Measurements from ENCODE around the gene TMEM86B.
A peak's percentile ranks its signal among the peaks of the same experiment; 100 is the strongest.

Gene TMEM86B, protein sequence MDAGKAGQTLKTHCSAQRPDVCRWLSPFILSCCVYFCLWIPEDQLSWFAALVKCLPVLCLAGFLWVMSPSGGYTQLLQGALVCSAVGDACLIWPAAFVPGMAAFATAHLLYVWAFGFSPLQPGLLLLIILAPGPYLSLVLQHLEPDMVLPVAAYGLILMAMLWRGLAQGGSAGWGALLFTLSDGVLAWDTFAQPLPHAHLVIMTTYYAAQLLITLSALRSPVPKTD

DNA sequence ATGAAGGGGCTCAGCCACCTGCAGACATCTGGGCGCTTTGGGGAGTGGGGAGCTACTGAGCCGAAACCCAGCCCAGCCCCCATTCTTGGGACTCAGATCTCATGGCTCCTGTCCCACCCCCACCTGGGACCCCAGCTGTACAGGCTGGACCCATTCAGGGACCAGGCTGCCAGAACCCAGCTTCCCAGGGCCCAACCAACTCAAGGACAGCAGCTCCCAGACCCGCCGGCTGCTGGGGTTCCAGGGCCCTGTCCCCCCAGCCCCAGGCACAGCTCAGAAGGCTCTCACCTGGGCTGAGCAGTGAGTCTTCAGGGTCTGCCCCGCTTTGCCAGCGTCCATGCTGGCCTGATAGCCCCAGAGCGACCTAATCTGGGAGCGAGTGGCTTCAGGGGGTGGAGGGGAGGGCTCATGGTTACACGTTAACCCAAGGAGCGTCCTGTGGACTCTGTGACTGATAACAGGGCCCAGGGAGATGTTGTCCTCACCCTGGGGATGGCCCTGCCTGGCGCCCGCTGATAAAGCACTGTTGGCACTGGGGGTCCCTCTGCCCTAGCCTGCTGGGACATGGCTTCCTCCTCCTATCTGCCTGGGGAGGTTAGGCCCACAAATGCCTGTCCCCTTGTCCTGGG lies at the start of gene TMEM86B:
Gene TMEM86B, minus strand, starts transcription at position 361 of the 629 bp plus-strand sequence. Its CDS starts 22 bp downstream, at position 339.
- DNase-seq (no peak), ATAC-seq (no peak)

DNA sequence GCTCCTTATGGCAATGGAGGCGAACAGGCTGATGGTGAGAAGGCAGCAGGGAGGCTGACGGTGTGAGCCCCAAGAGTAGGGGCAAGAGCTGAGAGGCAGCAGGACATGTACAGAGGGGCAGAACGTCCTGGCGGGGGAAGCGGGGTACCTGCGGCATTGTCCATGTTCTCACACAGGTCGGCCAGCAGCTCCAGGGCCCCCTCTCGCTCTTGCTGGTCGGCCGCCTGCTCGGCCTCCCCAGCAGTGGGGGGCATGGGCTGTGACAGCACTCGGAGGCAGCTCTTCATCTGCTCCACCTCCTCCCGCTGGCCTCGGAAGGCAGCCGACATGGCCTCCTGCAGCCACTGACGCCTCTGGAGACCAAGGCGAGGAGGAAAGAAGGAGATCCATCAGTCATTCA lies 48.9 kb upstream of the TMEM86B start:
- ATAC-seq (no peak), DNase-seq (no peak)

DNA sequence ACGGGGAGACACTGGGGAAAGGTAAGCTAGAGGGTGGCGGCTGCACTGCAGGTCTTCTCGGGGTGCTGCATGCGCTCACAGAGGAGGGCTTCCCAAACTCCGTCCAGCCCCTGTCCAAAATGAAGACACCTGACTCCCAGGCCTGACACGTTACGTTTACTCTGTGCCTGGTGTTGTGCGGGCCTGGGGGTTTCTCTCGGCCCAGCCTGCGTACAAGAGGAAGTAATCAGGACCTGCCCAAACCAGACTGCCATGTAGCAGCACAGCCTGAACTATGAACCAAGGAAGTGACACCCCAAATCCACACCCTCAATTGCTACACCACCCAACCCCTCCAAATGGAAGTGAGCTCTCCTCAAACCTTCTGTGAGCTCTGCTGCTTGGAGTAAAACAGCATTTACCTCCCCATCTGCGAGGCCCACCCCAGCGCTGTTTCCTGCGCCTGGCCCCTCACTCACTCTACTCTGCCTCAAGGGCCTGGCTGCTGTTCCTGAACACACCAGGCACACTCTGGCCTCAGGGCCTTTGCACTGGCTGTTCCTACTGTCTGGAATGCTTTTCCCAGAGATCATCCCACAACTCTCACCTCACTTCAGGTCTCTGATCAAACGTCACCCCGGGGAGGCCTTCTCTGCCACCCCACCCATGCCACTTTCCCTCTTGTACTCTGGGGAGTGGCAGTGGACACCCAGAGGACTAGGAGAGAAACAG lies 48.3 kb upstream of the TMEM86B start:
- DNase-seq (no peak), ATAC-seq (no peak)

DNA sequence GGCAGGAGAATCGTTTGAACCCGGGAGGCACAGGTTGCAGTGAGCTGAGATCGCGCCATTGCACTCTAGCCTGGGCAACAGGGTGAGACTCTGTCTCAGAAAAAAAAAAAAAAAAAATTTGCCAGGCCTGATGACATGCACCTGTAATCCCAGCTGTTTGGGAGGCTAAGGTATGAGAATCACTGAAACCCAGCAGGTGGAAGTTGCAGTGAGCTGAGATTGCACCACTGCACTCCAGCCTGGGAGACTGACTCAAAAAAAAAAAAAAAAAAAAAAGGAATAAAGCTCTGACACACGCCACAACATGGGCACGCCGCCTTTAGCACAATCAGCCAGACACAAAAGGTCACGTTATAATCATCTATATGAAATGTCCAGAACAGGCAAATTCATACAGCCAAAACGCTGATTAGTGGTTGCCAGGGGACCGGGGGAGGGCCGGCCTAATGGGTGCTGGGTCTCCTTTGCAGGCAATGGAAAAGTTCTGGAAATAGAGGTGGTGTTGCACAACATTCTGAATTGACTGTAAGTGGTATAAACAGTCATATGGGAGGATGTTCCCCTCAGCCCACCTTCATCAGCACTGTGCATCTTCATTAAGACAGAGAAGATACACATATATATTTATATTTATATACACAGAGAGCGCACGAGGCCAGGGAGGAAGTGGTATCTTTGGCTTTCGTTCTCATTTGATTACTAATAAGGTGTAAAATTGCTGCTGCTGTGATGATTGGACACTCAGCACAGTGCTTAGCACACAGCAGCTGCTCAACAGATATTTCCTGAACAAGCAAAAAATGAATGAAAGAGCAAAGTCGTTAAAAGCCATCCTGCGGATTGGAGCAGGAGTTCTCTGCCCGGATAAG lies 47.5 kb upstream of the TMEM86B start:
- no peak for DNase-seq
- no peak for ATAC-seq

DNA sequence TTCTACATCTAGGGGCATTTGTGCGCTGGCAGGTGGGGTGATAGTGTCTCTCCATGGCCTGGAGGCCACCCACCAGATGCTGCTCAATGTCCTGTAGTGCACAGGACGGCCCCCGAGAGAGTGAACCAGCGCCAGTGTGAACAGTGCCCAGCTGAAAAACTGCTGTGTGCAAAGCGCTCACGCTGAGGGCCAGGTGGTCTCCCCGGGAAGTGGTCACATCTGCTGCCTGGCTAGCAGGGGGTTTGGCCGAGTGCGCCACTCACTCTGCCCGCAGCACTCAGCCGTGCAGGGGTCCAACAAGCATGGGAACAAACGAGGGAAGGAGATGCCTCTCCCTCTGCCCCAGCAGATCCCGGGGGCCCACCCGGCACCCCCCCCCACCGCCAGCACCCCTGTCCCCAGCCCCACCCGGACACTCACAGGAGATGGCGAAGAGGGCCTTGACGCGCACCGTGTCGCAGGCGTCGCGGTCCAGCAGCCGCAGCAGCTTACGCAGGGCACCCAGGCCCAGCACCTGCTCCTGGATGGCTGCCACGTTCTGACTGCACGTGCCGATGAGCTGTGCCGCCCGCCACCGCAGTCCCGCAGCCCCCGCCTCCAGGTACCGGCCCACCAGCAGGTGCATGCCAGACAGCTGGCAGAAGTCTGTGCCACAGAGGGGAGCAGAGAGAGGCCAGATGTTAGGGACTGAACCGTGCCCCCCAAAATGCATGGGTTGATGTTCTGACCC lies 45.6 kb upstream of the TMEM86B start:
- DNase-seq (no peak), ATAC-seq (no peak)

DNA sequence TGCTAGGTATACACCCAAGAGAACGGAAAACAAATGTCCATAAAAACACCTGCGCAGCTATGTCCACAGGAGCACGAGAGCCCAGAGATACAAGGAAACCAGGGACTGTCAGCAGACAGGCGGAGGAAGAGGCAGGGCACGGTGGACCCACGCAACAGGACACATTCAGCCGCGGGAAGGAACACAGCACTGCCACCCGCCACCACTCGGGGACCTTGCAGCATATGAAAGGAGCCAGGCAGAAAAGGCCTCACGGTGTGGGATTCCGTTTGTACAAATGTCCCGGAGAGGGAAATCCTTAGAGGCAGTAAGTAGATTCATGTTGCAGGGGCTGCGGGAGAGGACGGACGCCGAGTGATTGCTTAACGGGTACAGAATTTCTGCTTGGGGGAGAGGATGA lies 43.6 kb upstream of the TMEM86B start:
- no peak for ATAC-seq
- no peak for DNase-seq

DNA sequence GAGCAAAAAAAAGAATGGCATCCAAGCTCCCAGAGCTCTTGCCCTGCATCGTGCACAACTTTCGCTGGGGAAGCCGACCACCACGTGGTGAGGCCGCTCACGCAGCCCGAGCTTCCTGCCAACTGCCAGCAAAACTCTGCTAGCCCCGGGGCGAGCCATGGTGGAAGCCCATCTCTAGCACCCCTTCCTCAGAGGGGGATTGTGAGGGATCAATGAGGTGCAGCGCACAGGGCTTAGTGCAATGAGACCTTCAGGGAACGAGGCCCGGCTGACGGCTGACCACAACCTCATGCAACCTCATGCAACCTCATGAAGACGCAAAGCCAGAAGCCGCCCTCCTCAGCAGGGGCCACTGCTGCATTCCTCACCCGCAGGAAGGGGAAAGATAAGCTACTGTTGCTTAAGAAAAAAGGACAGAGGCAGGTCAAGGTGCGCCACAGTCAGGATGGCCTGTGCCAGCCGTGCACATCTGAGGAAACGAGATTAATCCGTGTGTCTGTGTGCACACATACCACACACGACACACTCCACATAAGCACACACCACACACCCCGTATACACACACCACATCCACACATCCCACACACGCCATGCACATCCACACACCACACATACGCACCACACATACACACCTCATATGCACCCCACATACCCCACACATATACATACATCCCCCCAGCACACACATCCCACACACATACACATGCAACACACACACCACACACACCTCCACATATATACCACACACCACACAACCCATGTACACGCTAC lies 41.8 kb upstream of the TMEM86B start:
- ATAC-seq (no peak), DNase-seq (no peak)

DNA sequence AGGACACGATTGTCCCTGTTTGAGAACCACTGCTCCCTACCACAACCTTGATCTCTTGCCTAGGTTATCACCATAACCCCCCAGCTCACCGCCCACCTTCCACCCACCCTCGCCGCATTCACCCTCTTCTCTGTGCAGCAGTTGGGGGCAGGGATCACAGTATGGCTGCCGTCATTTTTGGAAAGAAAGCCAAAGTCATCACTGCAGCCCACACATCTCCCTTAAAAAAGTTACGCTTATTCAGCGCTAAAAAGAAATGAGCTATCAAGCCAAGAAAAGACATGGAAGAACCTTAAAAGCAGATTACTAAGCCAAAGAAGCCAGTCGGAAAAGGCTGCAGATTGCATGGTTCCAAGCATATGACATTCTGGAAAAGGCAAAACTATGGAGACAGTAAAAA lies 40.7 kb upstream of the TMEM86B start:
- DNase-seq (no peak), ATAC-seq (no peak)

DNA sequence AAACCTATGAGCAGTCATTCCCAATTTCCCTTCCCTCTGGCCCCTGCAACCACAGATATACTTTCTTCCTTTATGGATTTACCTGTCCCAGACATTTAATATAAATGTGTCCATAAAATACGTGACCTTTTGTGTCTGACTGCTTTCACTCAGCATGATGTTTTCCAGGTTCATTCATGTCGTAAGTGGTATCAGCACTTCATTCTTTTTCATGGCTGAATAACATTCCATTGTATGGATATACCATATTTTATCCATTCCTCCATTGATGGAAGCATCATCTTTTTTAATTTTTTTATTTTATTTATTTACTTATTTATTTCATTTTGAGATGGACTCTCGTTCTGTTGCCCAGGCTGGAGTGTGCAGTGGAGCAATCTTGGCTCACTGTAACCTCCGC lies 38.3 kb upstream of the TMEM86B start:
- no peak for ATAC-seq
- DNase-seq, result no peak

DNA sequence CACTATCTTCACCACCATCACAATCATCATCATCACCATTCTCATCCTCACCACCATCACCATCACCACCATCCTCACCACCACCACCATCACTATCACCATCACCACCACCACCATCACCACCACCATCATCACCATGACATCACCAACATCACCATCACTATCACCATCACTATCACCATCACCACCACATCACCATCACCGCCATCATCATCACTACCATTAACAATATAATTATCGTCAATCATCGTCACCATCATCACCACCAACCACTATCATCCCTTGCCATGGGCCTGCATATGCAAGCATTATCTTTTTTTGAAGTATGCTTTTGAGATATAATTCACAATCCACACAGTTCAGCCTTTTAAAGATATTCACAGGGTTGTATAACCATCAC lies 37.8 kb upstream of the TMEM86B start:
- ATAC-seq (no peak), DNase-seq (no peak)

DNA sequence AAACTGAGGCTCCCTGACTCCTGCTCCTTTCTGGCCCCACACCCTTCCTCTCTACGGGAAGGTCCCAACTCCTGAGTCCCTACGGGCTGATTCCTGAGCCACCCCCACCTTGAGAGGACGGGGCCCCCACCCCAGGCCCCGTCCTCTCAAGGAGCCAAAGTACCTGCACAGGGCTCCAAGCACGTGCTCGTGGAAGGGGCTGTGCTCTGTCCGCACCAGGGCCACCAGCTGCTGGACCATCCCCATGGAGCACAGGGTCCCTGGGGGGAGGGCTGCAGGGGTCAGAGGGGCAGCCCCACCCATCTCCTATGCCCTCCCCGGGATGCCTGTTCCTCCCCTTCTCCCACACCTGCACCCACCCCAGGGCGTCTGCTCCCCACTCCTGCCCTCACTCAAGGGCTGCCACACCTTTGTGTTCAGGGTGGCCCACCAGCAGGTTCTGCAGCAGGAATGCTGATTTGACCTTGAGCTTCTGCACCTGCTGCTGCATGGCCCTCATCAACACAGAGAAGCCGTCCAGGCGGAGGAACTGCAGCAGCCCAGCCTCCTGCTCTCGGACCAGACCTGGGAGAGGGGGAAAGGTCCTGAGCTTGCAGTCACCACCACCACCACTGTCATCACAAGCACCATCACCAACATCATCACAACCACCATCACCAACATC lies 37.3 kb upstream of the TMEM86B start:
- no peak for ATAC-seq
- DNase-seq, result no peak

DNA sequence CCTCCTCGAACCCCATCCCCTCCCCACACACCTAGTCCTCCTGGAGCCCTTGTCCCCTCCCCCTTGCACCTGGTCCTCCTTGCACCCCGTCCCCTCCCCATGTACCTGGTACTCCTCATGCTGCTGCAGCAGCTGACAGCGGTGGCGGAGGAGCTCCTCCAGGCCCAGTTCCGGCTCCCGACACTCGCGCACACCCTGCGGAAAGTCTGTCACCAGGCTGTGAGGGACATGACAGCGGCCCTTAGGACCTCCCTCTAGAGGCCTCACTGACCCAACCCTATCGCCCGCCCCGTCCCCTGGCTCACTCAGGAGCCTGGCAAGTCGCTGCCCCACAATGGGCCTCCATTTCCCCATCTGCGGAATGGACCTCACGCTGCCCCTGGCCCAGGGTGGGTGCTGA lies 36.6 kb upstream of the TMEM86B start:
- no peak for ATAC-seq
- no peak for DNase-seq

DNA sequence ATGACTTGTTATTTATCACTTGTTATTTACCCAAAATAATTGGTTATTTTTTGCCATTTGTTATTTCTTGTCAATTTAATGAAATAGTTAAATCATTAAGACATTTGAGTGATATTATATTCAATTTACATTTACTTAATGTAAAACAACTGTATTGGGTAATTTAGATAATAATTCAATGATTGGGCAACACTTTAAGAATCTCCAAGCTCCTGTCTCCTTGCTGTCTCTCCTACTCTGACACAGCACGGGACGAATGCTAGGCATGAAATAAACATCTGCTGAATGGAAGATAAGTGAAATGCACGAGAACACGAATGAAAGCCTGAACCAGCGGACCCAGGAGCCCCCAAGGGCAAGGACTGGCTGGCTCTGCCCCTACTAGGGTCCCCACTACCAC lies 36.0 kb upstream of the TMEM86B start:
- no peak for ATAC-seq

DNA sequence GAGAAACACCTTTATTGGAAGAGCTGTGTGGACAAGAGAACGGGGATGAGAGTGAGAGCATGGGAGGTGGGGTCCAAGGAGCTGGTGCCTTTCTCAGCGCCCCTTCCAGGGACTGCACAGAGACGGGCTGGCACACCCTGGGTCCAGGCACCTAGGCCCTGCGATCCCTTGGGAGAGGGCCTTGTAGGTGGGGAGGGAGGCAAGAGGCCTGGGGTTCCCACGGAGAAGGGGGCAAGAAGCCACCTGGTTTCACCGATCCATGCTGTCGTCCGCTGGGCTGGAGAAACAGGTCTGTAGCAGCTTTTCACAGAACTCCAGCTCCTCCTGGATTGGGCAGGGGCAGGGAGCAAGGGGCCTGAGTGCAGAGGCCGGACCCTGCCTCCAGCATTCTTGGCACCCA lies 33.8 kb upstream of the TMEM86B start:
- DNase-seq, result no peak
- ATAC-seq, result no peak

More for the DNA sequence above, 36.0 kb upstream of the TMEM86B start:
- no peak for DNase-seq

DNA sequence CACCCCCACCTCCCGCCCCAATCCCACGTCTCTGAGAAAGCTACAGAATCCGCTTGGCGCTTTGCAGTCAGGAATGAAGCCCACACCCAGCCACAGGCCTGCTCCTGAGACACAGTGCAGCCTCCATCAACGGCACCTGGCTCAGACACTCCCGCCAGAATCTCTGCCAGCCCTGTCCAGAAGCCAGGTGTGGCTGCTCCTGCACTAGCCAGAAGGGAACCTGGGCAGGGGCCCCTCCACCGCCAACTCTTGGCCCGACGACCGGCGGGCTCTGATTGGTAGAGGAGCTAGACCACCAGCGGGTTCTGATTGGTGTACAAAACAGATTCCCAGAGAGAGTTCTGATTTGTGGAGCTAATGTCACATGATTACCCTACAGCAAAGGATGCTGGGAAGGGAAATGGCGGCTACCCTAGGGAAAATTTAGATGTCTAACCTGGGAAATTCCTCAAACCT lies 33.1 kb upstream of the TMEM86B start:
- ATAC-seq, result no peak
- no peak for DNase-seq

DNA sequence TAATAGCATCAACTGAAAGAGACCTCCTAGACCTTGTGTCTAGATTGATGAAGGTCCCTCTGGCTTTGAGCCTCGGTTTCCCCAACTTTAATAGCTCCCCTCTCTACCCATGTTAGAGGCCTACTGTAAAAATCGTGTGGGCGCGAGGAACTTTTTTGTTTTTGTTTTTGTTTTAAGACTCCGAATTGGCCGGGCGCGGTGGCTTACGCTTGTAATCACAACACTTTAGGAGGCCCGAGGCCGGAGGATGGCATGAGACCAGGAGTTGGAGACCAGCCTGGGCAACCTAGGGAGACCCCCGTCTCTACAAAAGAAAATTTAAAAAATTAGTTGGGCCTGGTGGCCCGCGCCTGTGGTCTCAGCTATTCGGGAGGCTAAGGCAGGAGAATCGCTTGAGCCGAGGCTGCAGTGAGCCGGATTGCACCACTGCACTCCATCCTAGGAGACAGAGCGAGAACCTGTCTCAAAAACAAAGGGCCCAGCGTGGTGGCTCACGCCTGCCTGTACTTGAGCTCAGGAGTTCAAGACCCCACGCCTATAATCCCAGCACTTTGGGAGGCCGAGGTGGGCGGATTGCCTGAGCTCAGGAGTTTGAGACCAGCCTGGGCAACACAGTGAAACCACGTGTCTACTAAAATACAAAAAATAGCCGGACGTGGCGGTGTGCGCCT lies 31.1 kb upstream of the TMEM86B start:
- DNase-seq, result no peak
- no peak for ATAC-seq

DNA sequence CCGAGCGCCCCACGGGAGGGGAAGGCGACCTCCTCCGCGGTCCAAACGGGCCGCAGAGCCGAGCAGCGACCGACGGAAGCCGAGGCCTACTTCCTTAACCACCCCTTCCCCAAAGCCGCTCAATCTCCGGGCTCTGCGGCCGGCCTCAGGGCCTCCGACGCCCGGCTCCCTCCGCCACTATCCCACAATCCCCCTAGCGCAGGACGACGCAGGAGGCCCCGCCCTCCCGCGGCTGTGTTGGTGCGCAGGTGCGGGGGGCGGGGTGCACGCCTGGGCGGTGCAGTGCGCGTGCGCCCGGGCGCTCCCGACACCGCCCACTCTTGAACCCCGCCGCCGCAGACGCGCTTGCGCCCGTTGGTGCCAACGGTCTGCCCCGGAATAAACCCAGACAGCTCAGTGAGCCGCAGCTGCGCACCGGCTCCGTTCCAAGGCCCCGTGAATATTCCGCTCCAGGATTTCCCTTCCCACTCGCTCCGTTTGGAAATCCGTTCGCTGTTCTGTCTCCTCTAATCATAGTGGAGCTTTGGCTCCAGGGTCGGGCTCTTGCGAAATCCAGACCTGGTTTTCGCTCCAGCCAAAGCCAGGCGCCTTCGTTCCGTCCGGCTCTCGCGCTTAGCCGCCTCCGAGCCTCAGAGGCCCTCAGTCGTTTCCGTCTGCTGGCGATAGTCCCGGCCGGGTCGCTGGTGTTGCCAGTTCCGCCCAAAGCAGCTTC lies 30.4 kb upstream of the TMEM86B start, which contains the start of gene PPP6R1:
Gene PPP6R1, minus strand, starts transcription at position 190 of the 712 bp plus-strand sequence. CDS start 11,914 bp downstream, outside the sequence.
- ATAC-seq, result peak; percentile 73

DNA sequence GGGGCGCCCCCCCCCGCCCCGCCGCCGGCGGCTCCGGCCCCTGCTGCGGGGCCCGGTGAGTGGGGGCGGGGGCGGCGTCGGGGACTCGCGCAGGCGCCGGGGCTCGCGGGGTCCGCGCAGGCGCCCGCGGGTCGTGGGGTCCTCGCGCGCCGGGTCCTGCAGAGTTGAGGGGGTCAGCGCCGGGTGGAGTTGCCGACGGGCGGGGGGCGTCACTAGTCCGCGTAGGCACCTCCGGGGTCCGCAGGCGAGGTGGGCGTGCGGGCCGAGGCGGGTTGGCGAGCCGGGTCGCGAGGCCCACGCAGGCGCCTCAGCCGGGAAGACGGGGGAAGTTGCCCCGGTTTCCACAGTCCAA lies 29.9 kb upstream of the TMEM86B start:
- DNase-seq (peak; percentile 66), ATAC-seq (peak; percentile 3)

More for the DNA sequence above, 30.4 kb upstream of the TMEM86B start, which contains the start of gene PPP6R1:
- peak; percentile 96 for DNase-seq

All from stimulated activated naive CD8-positive, alpha-beta T cell treated with anti-CD3 and anti-CD28 coated beads, Interleukin-15, Interleukin-2, amounts not matched to agents 100 U/mL and 50 U/mL, for 24 hours (primary cell).